CD4-positive, CD25-positive, alpha-beta regulatory T cell (primary cell): ENCODE data around the gene AKR1C8. TPM values are rescaled to one million over a fixed set of nuclear protein-coding genes. Genes with fewer than 3 reads are reported as not detected.
"Not testable (repeated sequence)": the region's sequence is repeated elsewhere in the genome, so short reads cannot be mapped to it uniquely, and the experiment has no call there.

Experiments used
- ATAC-seq, 2 donors: fragments of 150-1000 bp; cut with Tn5 transposase; one replicate each; pipeline ENCODE4 v1.10.0; 2021; ENCODE audit warnings: low read depth in 2 of 2, moderate number of reproducible peaks in 2 of 2, moderate library complexity in 1 of 2
- DNase-seq, 3 donors: peaks; one replicate each; pipeline versions ENCODE4 v3.0.0 to v3.0.0-alpha.2; 2012 to 2022; ENCODE audit warnings: mixed read lengths in 1 of 3
- H3K27ac ChIP-seq: one replicate; pipeline ENCODE4 v1.7.0; 2013; ENCODE audit warnings: mild to moderate bottlenecking, low read length; ENCODE audit not compliant: insufficient read depth, poor library complexity, severe bottlenecking
- H3K27me3 ChIP-seq: one replicate; pipeline ENCODE4 v1.7.0; 2013; ENCODE audit warnings: low read length; ENCODE audit not compliant: control insufficient read depth, insufficient read depth
- H3K36me3 ChIP-seq: one replicate; pipeline ENCODE4 v1.7.0; 2013; ENCODE audit warnings: mild to moderate bottlenecking, low read length, moderate library complexity; ENCODE audit not compliant: control insufficient read depth, insufficient read depth
- H3K4me1 ChIP-seq: 2 replicates; pipeline ENCODE4 v1.7.0; 2013; ENCODE audit warnings: mild to moderate bottlenecking, low read length; ENCODE audit not compliant: insufficient read depth, control insufficient read depth, poor library complexity, severe bottlenecking
- H3K4me3 ChIP-seq: one replicate; pipeline ENCODE4 v1.7.0; 2013; ENCODE audit warnings: low read depth, mild to moderate bottlenecking, low read length, moderate library complexity
- H3K9me3 ChIP-seq, 2 experiments: 1 replicate in 1 of 2; 2 replicates in 1 of 2; pipeline ENCODE4 v1.7.0; 2013; ENCODE audit warnings: low read length in 2 of 2, mild to moderate bottlenecking in 1 of 2, moderate library complexity in 1 of 2; ENCODE audit not compliant: control insufficient read depth in 2 of 2
- H3K27ac Mint-ChIP-seq, 3 donors: one replicate each; pipeline ENCODE4 v1.8.0; 2020 to 2022; ENCODE audit warnings: mild to moderate bottlenecking in 3 of 3, mixed read lengths in 3 of 3, moderate library complexity in 2 of 3
- H3K27me3 Mint-ChIP-seq: one replicate; pipeline ENCODE4 v1.8.0; 2022; ENCODE audit warnings: mild to moderate bottlenecking, mixed read lengths
- H3K36me3 Mint-ChIP-seq: one replicate; pipeline ENCODE4 v1.8.0; 2020; ENCODE audit warnings: mixed read lengths
- H3K4me1 Mint-ChIP-seq, 4 donors: one replicate each; pipeline ENCODE4 v1.8.0; 2020 to 2022; ENCODE audit warnings: mixed read lengths in 4 of 4, mild to moderate bottlenecking in 1 of 4
- H3K4me3 Mint-ChIP-seq, 4 donors: one replicate each; pipeline ENCODE4 v1.8.0; 2020 to 2022; ENCODE audit warnings: mild to moderate bottlenecking in 4 of 4, mixed read lengths in 4 of 4, moderate library complexity in 3 of 4
- H3K9me3 Mint-ChIP-seq, 7 donors: one replicate each; pipeline ENCODE4 v1.8.0; 2020 to 2022; ENCODE audit warnings: mixed read lengths in 7 of 7, mild to moderate bottlenecking in 3 of 7, moderate library complexity in 2 of 7
- polyA plus RNA-seq, 4 donors: library from polyadenylated mRNA; unstranded; fragments of 300-500 nt; fragmentation: Illumina TruSeq; gene quantifications; one replicate each; pipeline ENCODE4 v1.2.3, GENCODE V29; 2021
- total RNA-seq: library from RNA; stranded (reverse); gene quantifications from one replicate; pipeline ENCODE4 v1.2.3, GENCODE V29; 2022

AKR1C8 gene
- total and polyA plus RNA-seq, 5 donors from 2014 or later, result 0.52 to 3.2 (median 0.67) TPM; not detected in 2

DNA sequence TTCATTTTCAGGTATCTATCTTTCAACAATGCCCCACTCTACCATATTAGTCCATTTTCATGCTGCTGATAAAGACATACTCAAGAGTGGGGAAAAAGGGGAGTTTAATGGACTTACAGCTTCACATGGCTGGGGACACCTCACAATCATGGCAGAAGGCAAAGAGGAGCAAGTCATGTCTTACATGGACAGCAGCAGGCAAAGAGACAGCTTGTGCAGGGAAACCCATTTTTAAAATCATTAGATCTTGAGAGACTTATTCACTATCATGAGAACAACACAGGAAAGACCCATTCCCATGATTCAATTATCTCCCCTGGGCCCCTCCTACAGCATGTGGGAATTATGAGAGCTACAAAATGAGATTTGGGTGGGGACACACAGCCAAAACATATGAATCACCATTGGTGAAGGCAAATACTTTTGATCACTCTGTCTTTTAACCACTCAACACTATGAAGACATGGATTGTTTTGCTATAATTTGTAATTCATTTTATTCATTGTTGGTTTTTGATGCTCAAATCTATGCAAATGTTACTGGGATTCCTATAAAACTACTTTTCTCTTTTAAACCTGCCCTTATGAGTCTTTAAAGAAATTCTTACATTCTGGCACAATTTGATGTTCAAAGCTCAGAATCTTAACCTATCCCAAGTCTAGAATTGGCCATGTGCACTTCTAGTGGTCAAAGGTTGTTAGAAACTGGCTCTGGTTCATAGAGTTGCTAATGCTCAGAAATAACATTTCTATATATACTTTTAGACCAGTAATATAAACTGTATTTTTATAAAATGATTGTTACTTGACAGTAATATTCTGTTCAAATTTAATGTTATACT lies 27.0 kb upstream of the AKR1C8 start:
- H3K27me3 Mint-ChIP-seq, result peaks cover 4% of the 10 kb centered on the region
- no peaks in the 10 kb centered on the region for H3K36me3 Mint-ChIP-seq
- no peaks in the 10 kb centered on the region for H3K27me3 ChIP-seq
- no peaks in the 10 kb centered on the region for H3K36me3 ChIP-seq
- no peak overlapping the region for H3K27ac ChIP-seq
- no peaks in the 10 kb centered on the region for H3K9me3 ChIP-seq
- H3K4me3 ChIP-seq, result no peak overlapping the region
- H3K4me1 ChIP-seq, result no peaks in the 10 kb centered on the region
- H3K9me3 Mint-ChIP-seq, result peaks cover 0 to 7% (median 3%) of the 10 kb centered on the region in 7 donors
- ATAC-seq, result no peak
- no peak for DNase-seq
- no peak overlapping the region for H3K4me3 Mint-ChIP-seq
- H3K4me1 Mint-ChIP-seq, result peaks cover 0 to under 1% (median 0%) of the 10 kb centered on the region in 4 donors
- no peak overlapping the region for H3K27ac Mint-ChIP-seq

DNA sequence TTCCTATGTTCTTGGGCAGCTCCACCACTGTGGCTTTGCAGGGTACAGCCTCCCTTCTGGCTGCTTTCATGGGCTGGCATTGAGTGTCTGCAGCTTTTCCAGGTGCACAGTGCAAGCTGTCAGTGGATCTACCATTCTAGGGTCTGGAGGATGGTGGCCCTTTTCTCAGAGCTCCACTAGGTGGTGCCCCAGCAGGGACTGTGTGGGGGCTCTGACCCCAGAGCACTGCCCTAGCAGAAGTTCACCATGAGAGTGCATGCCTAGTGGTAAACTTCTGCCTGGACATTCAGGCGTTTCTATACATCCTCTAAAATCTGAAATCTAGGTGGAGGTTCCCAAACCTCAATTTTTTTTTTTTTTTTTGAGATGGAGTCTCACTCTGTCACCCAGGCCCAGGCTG lies 25.3 kb upstream of the AKR1C8 start:
- DNase-seq, result peak in 1 of 3 donors; percentile 27

DNA sequence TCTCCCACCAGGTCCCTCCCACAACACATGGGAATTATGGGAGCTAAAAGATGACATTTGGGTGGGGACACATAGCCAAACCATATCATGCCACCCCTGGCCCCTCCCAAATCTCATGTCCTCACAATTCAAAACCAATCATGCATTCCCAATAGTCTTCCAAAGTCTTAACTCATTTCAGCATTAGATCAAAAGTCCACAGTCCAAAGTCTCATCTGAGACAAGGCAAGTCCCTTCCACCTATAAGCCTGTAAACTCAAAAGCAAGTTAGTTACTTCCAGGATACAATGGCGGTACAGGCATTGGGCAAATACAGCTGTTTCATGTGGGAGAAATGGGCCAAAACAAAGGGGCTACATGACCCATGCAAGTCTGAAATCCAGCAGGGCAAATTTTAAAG lies 24.8 kb upstream of the AKR1C8 start:
- ATAC-seq, H3K4me1 ChIP-seq, H3K36me3 Mint-ChIP-seq, DNase-seq, H3K4me3 Mint-ChIP-seq, H3K36me3 ChIP-seq, H3K9me3 ChIP-seq, H3K4me1 Mint-ChIP-seq, H3K4me3 ChIP-seq, H3K27me3 Mint-ChIP-seq, H3K9me3 Mint-ChIP-seq, H3K27ac Mint-ChIP-seq, H3K27ac ChIP-seq, H3K27me3 ChIP-seq: not testable (repeated sequence)

More for the DNA sequence above, 25.3 kb upstream of the AKR1C8 start:
- H3K36me3 Mint-ChIP-seq, H3K4me3 Mint-ChIP-seq, H3K4me1 Mint-ChIP-seq, H3K27ac ChIP-seq, ATAC-seq, H3K4me1 ChIP-seq, H3K36me3 ChIP-seq, H3K27ac Mint-ChIP-seq, H3K9me3 Mint-ChIP-seq, H3K27me3 ChIP-seq, H3K27me3 Mint-ChIP-seq, H3K4me3 ChIP-seq, H3K9me3 ChIP-seq: not testable (repeated sequence)

DNA sequence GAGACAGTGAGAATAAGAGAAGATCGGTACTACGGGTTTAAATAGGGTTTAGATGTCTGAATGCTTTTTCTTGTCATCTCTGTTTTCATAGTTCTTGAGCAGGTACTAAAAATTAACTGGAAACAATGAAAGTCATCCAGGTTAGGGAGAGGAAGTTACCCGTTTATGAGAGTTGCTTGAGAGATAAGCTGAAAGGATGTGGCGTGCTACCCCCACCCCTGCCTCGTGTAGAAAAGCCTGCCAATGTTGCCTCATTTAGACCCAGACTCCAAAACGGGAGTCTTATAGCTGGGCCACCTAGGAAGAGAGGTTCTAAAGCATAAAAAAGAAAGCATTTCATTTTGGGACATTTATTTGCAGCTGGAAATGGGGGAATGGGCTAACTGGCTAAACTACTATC lies 21.8 kb upstream of the AKR1C8 start:
- Mint-ChIP-seq H3K9me3 (peaks cover 0 to 22% (median 10%) of the 10 kb centered on the region in 7 donors), H3K36me3 (no peaks in the 10 kb centered on the region), H3K4me3 (no peak overlapping the region), H3K27me3 (peaks cover 10% of the 10 kb centered on the region), H3K27ac (no peak overlapping the region), H3K4me1 (peaks cover 0 to 3% (median 1%) of the 10 kb centered on the region in 4 donors)
- H3K4me1 ChIP-seq, result no peaks in the 10 kb centered on the region
- H3K9me3 ChIP-seq, result peaks cover 5 to 7% of the 10 kb centered on the region in 2 experiments
- H3K27me3 ChIP-seq, result no peaks in the 10 kb centered on the region
- DNase-seq (peak in 1 of 3 donors; percentile 40), ATAC-seq (no peak)
- no peak overlapping the region for H3K27ac ChIP-seq
- H3K36me3 ChIP-seq, result no peaks in the 10 kb centered on the region
- no peak overlapping the region for H3K4me3 ChIP-seq

- no peak overlapping the region for H3K4me3 ChIP-seq
- no peak overlapping the region for H3K27ac ChIP-seq
- DNase-seq, result no peak
- no peaks in the 10 kb centered on the region for H3K27me3 ChIP-seq
- H3K36me3 ChIP-seq, result no peaks in the 10 kb centered on the region
- Mint-ChIP-seq H3K9me3 (peaks cover 0 to 20% (median 8%) of the 10 kb centered on the region in 7 donors), H3K4me1 (peaks cover 0 to 5% (median 0%) of the 10 kb centered on the region in 4 donors), H3K36me3 (no peaks in the 10 kb centered on the region), H3K27me3 (peaks cover 5% of the 10 kb centered on the region), H3K4me3 (no peak overlapping the region), H3K27ac (no peak overlapping the region)
- H3K4me1 ChIP-seq, result no peaks in the 10 kb centered on the region
- no peak for ATAC-seq
- H3K9me3 ChIP-seq, result peaks cover 6 to 7% of the 10 kb centered on the region in 2 experiments
These were observed 14.4 kb upstream of the AKR1C8 start for GRCh38 chr10:5199398-5199797.

DNA sequence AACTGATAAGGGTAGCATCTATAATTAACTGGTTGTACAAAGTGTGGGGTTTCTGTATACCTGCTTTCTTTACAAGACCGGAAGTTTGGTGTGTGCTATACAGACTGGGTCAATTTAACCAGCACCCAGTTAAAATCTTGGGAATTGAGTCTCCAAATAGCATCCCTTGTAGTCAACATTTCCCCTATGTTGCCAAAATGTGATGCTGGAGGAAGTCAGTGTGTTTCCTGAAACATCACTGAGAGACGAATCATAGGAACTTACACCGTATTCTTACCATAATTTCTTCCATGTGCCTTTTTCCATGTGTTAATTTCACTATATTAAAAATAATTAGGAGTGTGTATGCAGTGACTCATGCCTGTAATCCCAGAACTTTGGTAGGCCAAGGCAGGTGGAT lies 13.4 kb upstream of the AKR1C8 start:
- no peak for DNase-seq

DNA sequence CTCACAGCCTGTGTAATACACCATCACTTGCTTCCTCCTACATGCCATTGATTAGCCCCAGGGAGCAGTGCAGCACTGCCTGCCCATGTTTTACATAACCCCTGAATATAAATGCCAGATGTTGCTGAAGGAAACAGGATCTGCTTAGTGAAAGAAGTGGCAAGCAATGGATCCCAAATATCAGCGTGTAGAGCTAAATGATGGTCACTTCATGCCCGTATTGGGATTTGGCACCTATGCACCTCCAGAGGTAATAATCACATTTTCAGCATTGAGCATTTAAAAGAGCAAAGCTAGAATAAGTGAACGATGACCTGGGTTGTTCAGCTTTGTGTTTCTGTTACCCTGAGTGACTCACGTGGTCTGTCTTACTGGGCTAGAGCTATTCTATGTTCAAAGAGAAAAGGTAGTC lies 11.8 kb upstream of the AKR1C8 start, which contains the start of gene AKR1C4:
TSS of gene AKR1C4 (plus strand) at position 136 of the 412 bp plus-strand sequence. CDS start at position 167, 31 bp downstream.
- H3K4me1 ChIP-seq, result no peaks in the 10 kb centered on the region
- Mint-ChIP-seq H3K27ac (no peak within 1 kb of the TSS), H3K4me3 (no peak within 1 kb of the TSS), H3K9me3 (peaks cover 0 to 11% (median 0%) of the 10 kb centered on the region in 7 donors), H3K36me3 (no peaks in the 10 kb centered on the region), H3K4me1 (peaks cover 0 to 5% (median 0%) of the 10 kb centered on the region in 4 donors), H3K27me3 (no peaks in the 10 kb centered on the region)
- H3K27me3 ChIP-seq, result no peaks in the 10 kb centered on the region
- DNase-seq (no peak), ATAC-seq (no peak)
- H3K36me3 ChIP-seq, result no peaks in the 10 kb centered on the region
- H3K9me3 ChIP-seq, result peaks cover 0 to under 1% of the 10 kb centered on the region in 2 experiments
- no peak within 1 kb of the TSS for H3K4me3 ChIP-seq
- H3K27ac ChIP-seq, result no peak within 1 kb of the TSS

More for the DNA sequence above, 13.4 kb upstream of the AKR1C8 start:
- no peak for ATAC-seq
- Histone ChIP-seq H3K4me1 (no peaks in the 10 kb centered on the region), H3K27ac (no peak overlapping the region), H3K4me3 (no peak overlapping the region), H3K27me3 (no peaks in the 10 kb centered on the region), H3K36me3 (no peaks in the 10 kb centered on the region), H3K9me3 (peaks cover 6% of the 10 kb centered on the region in 2 experiments)
- Mint-ChIP-seq H3K27ac (no peak overlapping the region), H3K27me3 (no peaks in the 10 kb centered on the region), H3K36me3 (no peaks in the 10 kb centered on the region), H3K4me3 (no peak overlapping the region), H3K9me3 (peaks cover 0 to 20% (median 5%) of the 10 kb centered on the region in 7 donors), H3K4me1 (peaks cover 0 to 5% (median 0%) of the 10 kb centered on the region in 4 donors)
